HG02678 (cell line): ENCODE data around the gene UQCRC1.

Source experiments
- ATAC-seq: cut with Tn5 transposase; IDR thresholded peaks from one replicate; pipeline ENCODE4 v1.9.1; 2021; ENCODE audit warnings: mild to moderate bottlenecking, moderate library complexity; ENCODE audit not compliant: unreplicated experiment

Gene UQCRC1

GRCh38 chr3:48575366-48575765 is 34.1 kb downstream of the UQCRC1 start:
- no peak for ATAC-seq

- no peak for ATAC-seq
Observed at GRCh38 chr3:48573973-48574585, 35.4 kb downstream of the UQCRC1 start.

GRCh38 chr3:48572517-48572916 is 36.9 kb downstream of the UQCRC1 start:
- ATAC-seq = no peak

- no peak for ATAC-seq
Observed at GRCh38 chr3:48571938-48572337, 37.5 kb downstream of the UQCRC1 start.

DNA sequence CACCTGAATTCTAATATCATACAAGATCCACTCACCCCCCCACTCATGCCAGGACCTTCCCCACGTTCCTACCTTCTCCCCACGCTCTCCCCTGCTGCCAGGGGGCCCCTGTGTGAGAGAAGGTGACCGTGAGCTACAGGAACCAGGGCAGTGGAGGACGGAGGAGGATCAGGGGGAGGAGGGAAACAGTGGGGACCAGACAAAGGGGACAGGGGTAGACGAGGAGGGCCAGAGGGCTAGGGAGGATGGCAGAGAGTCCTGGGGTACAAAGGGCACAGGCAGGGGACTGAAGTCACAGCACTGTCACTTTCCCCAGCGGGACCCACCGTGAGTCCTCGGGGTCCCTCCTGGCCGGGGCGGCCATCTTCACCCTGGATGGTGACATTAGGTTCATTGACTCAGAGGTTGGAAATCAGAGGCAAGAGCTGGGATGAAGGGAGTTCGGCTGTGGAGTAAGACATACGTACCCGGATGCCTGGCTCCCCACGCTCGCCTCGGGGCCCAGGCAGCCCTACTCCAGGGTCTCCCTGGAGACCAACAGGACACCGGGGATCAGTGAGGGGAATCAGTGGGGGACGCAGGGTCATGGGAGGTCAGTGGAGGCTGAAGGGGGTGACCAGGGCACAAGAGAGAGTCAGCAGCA is 39.5 kb downstream of the UQCRC1 start:
- no peak for ATAC-seq

DNA sequence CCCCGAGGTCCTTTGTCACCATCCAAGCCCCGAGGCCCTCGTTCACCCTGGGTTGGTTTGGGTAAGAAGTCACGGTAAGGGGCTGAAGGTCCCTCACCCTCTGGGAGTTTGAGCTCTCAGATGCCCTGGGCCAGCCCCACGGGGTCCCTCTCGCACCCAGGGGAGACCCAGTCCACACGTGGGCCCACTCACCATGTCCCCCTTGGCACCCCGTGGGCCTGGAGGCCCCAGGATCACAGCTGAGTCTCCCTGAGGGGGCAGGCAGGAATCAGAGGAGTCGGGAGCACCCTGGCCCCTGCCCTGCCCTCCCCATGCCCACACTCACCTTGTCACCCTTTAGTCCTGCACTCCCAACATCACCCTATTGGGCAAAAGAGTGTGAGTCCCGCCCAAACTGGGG is 40.0 kb downstream of the UQCRC1 start:
- no peak for ATAC-seq

GRCh38 chr3:48568476-48568875 is 41.0 kb downstream of the UQCRC1 start:
- ATAC-seq = no peak

GRCh38 chr3:48567500-48567899 is 41.9 kb downstream of the UQCRC1 start:
- no peak for ATAC-seq

GRCh38 chr3:48567090-48567489 is 42.4 kb downstream of the UQCRC1 start:
- ATAC-seq = no peak

GRCh38 chr3:48566401-48566760 is 43.1 kb downstream of the UQCRC1 start:
- no peak for ATAC-seq

GRCh38 chr3:48565591-48566400 is 43.6 kb downstream of the UQCRC1 start:
- ATAC-seq = no peak

- no peak for ATAC-seq
Observed at GRCh38 chr3:48565186-48565585, 44.3 kb downstream of the UQCRC1 start.

- ATAC-seq = no peak
Observed at GRCh38 chr3:48564667-48565066, 44.8 kb downstream of the UQCRC1 start.

- ATAC-seq = no peak
Observed at GRCh38 chr3:48564022-48564421, 45.4 kb downstream of the UQCRC1 start.

GRCh38 chr3:48563382-48563918 is 46.0 kb downstream of the UQCRC1 start, which contains the start of gene UCN2:
UCN2 (minus strand) TSS chr3:48563781; CDS start chr3:48563124, 657 bp downstream.
- ATAC-seq = no peak

GRCh38 chr3:48562367-48563095 is 46.9 kb downstream of the UQCRC1 start:
- no peak for ATAC-seq

- no peak for ATAC-seq
Observed at GRCh38 chr3:48561045-48561736, 48.3 kb downstream of the UQCRC1 start.

- no peak for ATAC-seq
Observed at GRCh38 chr3:48560648-48561018, 48.8 kb downstream of the UQCRC1 start.

GRCh38 chr3:48558493-48559134 is 50.8 kb downstream of the UQCRC1 start:
- ATAC-seq = no peak
